ENCODE measurements around the gene PTGES2. TPM values are rescaled to one million over a fixed set of nuclear protein-coding genes. Genes with fewer than 3 reads are reported as not detected.
A peak's percentile ranks its signal among the peaks of the same experiment; 100 is the strongest.

The PTGES2 gene
- total and polyA plus RNA-seq, 9 of the 15 experiments (the other 6 are each of a cell fraction or from before 2014, with no cell fraction given): 2.4 to 196 (median 90.1) TPM

- TF ChIP-seq ARID4B (CRISPR knock-in tag; IDR thresholded peaks at IDR 0.05) (no peak), NFIX (CRISPR knock-in tag; IDR thresholded peaks at IDR 0.05; ENCODE audit: low read depth) (no peak), EP300 (IDR thresholded peaks at IDR 0.05; ENCODE audit: low read length) (peak; percentile 92), PPARD (CRISPR knock-in tag; IDR thresholded peaks at IDR 0.05) (no peak), NFE2 (IDR thresholded peaks at IDR 0.05; ENCODE audit: low read depth) (peak; percentile 81), SETDB1 (IDR thresholded peaks at IDR 0.05; ENCODE audit: low read length) (no peak), TCF3 (CRISPR knock-in tag; IDR thresholded peaks at IDR 0.05) (peak; percentile 66), ARHGAP35 (IDR thresholded peaks at IDR 0.05; ENCODE audit: partially characterized antibody) (no peak), RBFOX2 (IDR thresholded peaks at IDR 0.05; ENCODE audit: low read depth, low read length) (peak; percentile 49), TEAD2 (tag; IDR thresholded peaks at IDR 0.05) (no peak), ZNF165 (CRISPR knock-in tag; IDR thresholded peaks at IDR 0.05; ENCODE audit: borderline replicate concordance) (no peak), PHF8 (IDR thresholded peaks at IDR 0.05; ENCODE audit: borderline replicate concordance, low read length) (no peak)
- TF ChIP-seq, protein P1, sequence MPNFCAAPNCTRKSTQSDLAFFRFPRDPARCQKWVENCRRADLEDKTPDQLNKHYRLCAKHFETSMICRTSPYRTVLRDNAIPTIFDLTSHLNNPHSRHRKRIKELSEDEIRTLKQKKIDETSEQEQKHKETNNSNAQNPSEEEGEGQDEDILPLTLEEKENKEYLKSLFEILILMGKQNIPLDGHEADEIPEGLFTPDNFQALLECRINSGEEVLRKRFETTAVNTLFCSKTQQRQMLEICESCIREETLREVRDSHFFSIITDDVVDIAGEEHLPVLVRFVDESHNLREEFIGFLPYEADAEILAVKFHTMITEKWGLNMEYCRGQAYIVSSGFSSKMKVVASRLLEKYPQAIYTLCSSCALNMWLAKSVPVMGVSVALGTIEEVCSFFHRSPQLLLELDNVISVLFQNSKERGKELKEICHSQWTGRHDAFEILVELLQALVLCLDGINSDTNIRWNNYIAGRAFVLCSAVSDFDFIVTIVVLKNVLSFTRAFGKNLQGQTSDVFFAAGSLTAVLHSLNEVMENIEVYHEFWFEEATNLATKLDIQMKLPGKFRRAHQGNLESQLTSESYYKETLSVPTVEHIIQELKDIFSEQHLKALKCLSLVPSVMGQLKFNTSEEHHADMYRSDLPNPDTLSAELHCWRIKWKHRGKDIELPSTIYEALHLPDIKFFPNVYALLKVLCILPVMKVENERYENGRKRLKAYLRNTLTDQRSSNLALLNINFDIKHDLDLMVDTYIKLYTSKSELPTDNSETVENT (CRISPR knock-in tag; IDR thresholded peaks at IDR 0.05): no peak
- TF ChIP-seq, protein P2, sequence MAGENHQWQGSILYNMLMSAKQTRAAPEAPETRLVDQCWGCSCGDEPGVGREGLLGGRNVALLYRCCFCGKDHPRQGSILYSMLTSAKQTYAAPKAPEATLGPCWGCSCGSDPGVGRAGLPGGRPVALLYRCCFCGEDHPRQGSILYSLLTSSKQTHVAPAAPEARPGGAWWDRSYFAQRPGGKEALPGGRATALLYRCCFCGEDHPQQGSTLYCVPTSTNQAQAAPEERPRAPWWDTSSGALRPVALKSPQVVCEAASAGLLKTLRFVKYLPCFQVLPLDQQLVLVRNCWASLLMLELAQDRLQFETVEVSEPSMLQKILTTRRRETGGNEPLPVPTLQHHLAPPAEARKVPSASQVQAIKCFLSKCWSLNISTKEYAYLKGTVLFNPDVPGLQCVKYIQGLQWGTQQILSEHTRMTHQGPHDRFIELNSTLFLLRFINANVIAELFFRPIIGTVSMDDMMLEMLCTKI (IDR thresholded peaks at IDR 0.05; ENCODE audit: partially characterized antibody): no peak
- TF ChIP-seq, protein P3, sequence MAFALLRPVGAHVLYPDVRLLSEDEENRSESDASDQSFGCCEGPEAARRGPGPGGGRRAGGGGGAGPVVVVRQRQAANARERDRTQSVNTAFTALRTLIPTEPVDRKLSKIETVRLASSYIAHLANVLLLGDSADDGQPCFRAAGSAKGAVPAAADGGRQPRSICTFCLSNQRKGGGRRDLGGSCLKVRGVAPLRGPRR (CRISPR knock-in tag; IDR thresholded peaks at IDR 0.05): no peak
- TF ChIP-seq, protein P4, sequence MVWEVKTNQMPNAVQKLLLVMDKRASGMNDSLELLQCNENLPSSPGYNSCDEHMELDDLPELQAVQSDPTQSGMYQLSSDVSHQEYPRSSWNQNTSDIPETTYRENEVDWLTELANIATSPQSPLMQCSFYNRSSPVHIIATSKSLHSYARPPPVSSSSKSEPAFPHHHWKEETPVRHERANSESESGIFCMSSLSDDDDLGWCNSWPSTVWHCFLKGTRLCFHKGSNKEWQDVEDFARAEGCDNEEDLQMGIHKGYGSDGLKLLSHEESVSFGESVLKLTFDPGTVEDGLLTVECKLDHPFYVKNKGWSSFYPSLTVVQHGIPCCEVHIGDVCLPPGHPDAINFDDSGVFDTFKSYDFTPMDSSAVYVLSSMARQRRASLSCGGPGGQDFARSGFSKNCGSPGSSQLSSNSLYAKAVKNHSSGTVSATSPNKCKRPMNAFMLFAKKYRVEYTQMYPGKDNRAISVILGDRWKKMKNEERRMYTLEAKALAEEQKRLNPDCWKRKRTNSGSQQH (CRISPR knock-in tag; IDR thresholded peaks at IDR 0.05): no peak
These were observed 33.2 kb downstream of the PTGES2 start (continued) for GRCh38 chr9:128094166-128094949.
